ENCODE data around the gene CDK15.

The CDK15 gene

DNA sequence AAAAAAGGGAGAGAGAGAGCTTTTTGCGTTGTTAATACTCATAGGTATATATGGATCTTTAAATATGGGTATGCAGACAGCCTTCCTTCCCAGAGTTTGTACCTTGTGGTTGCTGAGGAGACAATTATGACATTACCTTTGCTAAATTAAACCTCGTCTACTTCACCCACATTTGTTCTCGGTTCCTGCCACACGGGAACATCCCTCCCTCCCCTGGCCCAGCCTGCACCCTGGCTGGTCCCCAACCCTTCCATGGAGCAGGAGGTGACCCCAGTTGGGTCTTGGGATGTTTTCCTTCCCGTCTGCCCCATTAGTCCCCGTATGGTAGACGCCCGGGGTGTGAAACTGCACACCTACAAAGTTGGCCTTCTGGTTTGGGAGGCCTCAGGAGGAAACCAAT, 122.0 kb downstream of the CDK15 start:
- DNase-seq (ENCODE audit: low read depth): no peak
- TF ChIP-seq CTCF (IDR thresholded peaks at IDR 0.05; ENCODE audit: insufficient read depth, low read depth, low read length, missing control alignments): no peak
- no peak overlapping the region for H3K4me3 ChIP-seq (ENCODE audit: low read length)

DNA sequence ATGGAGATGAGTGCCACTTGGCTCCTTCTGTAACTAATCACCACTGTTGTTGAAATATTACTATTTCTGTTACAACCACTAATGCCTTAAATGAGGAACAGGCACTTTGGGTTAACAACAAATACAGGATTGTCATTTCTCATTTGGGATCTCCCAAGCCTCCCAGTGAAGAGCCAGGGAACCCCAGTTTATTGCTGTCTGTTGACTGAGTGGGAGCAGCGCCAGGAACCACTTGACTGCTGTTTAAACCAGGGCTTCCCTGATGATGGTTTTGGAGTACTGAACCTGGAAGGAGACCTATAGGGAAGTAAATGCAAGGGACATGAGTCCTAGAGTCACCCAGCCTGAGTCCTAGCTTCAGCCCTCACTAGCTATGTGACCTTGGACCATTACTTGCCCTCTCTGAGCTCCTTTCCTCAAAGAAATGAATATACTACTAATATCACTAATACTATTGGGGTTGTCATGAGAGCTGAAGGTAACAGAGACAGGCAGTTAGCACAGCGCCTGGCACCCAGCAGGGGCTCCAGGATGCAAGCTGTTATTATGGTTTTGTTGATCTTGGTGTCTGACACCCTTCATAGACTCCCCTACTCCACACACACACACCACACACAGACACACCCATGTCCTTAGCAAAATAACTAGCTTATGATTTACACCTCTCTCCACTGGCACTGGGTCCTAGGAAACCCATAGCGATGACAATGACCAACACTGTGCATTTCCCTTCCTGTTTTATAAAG, 123.1 kb downstream of the CDK15 start:
- H3K4me3 ChIP-seq (ENCODE audit: low read length): no peak overlapping the region
- DNase-seq (ENCODE audit: low read depth): no peak
- TF ChIP-seq CTCF (IDR thresholded peaks at IDR 0.05; ENCODE audit: insufficient read depth, low read depth, low read length, missing control alignments): no peak

DNA sequence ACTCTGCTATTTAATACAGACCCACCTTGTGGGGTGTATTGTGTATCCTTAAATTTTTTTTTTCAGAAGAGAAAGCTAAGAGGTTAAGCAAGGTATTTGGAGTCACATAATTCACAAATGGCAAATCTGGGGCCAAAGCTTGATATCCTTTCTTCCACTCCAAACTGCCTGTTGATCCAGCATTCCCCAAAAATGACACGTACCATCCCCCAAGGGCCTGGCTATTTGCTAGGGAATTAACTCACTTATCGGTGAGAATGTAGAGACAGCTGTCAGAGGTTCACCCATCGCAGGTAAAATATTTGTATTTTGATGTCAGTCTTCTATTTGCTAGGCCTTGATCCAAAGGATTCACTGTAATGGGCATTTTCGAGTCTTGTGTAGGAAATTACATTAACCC, 123.7 kb downstream of the CDK15 start:
- no peak for TF ChIP-seq CTCF (IDR thresholded peaks at IDR 0.05; ENCODE audit: insufficient read depth, low read depth, low read length, missing control alignments)
- H3K4me3 ChIP-seq (ENCODE audit: low read length): no peak overlapping the region
- no peak for DNase-seq (ENCODE audit: low read depth)

- TF ChIP-seq CTCF (IDR thresholded peaks at IDR 0.05; ENCODE audit: insufficient read depth, low read depth, low read length, missing control alignments): no peak
- no peak overlapping the region for H3K4me3 ChIP-seq (ENCODE audit: low read length)
- no peak for DNase-seq (ENCODE audit: low read depth)
These were observed 124.5 kb downstream of the CDK15 start for GRCh38 chr2:201930831-201931230.

DNA sequence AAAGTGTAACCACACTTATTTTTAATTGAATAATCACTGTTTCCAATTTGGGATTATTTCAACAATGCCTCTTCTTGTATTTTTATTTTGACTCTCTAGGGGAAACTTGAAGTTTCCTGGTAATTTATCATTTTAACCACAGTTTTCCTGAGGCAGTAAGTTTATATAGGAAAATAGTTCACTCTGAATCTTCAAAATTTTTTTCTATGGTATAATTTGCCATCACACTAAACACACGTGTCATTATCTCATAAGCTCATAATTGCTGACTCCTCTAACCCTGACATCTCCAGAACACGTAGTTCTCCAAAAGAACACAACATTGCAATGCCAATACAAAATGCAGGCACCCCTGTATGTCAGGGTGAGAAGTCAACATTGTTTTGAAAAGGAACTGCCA, 125.1 kb downstream of the CDK15 start:
- no peak overlapping the region for H3K4me3 ChIP-seq (ENCODE audit: low read length)
- TF ChIP-seq CTCF (IDR thresholded peaks at IDR 0.05; ENCODE audit: insufficient read depth, low read depth, low read length, missing control alignments): no peak
- no peak for DNase-seq (ENCODE audit: low read depth)

DNA sequence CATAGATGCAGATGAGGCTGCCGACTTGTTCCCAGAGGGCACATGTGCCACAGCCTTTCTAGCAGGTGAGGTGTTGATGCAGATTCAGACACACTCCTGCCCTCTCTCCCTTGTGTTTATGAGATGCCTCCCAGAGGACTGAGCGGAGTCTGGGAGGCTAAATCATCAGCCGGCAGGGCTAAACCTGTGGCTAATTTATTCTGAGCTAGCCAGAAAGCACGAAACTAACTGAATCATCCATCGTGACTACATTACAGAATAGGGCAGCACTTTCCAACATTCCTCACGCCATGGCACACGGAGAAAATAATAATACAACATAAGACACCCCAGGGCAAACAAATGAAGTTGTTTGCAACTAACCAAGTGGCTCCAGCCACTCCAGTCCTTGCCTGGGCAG, 125.6 kb downstream of the CDK15 start:
- no peak for TF ChIP-seq CTCF (IDR thresholded peaks at IDR 0.05; ENCODE audit: insufficient read depth, low read depth, low read length, missing control alignments)
- DNase-seq (ENCODE audit: low read depth): peak; percentile 54
- no peak overlapping the region for H3K4me3 ChIP-seq (ENCODE audit: low read length)

GRCh38 chr2:201932511-201932910, 126.2 kb downstream of the CDK15 start:
- DNase-seq (ENCODE audit: low read depth): no peak
- no peak overlapping the region for H3K4me3 ChIP-seq (ENCODE audit: low read length)
- TF ChIP-seq CTCF (IDR thresholded peaks at IDR 0.05; ENCODE audit: insufficient read depth, low read depth, low read length, missing control alignments): no peak
